Glomerular endothelial cell (primary cell): Measurements from ENCODE around the gene NYAP1. TPM values are rescaled to one million over a fixed set of nuclear protein-coding genes. Genes with fewer than 3 reads are reported as not detected.
A peak's percentile ranks its signal among the peaks of the same experiment; 100 is the strongest.
"Not testable (repeated sequence)": the region's sequence is repeated elsewhere in the genome, so short reads cannot be mapped to it uniquely, and the experiment has no call there.

ENCODE experiments used
- DNase-seq: peaks from one replicate; pipeline ENCODE4 v3.0.0-alpha.2; 2011; ENCODE audit warnings: low read depth, low spot score; ENCODE audit errors: extremely low read depth
- total RNA-seq: library from RNA; depleted of rRNA; stranded (reverse); fragments of >200 nt; gene quantifications from 2 replicates; pipeline ENCODE4 v1.2.3, GENCODE V29; 2015

The NYAP1 gene
- total RNA-seq: 2.5 and 3.6 TPM in 2 replicates

GRCh38 chr7:100483722-100484672 lies at the start of gene NYAP1:
NYAP1 (plus strand) TSS chr7:100483927; CDS start chr7:100485312, 1,385 bp downstream.
- no peak for DNase-seq

- DNase-seq: no peak
Measured at GRCh38 chr7:100434297-100435144, 49.2 kb upstream of the NYAP1 start.

GRCh38 chr7:100435401-100436304 lies 48.1 kb upstream of the NYAP1 start:
- no peak for DNase-seq

DNA sequence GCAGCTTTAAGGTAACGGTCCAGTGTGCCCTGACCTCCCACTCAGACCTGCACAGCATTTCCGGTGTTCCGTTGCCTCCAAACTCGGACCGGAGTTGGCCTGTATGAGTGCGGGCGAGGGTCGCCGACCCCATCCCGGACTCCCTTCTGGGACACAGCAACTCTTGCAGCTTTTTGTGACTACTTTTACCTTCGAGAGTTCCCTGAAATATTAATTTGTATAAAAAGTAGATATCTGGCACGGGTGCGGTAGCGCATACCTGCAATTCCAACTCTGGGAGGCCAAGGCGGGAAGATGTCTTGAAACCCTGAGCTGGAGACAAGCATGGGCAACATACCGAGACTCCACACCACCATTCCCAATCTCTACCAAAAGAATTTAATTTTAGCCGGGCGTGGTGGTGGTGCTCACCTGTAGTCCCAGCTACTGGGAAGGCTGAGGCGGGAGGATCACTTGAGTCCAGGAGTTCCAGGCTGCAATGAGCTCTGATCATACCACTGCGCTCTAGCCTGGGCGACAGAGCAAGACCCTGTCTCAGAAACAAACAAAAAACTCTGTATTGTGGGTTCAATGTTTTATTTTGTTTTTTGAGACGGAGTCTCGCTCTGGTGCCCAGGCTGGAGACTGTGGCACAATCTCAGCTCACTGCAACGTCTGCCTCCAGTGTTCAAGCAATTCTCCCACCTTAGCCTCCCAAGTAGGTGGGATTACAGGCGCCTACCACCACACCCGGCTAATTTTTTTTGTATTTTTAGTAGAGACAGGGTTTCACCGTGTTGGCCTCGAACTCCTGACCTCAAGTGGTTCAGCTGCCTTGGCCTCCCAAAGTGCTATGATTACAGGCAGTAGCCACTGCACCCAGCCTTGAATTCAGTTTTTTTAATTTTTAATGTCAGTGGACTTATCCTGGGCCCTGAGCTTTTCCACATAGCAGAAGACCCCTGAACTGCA lies 46.3 kb upstream of the NYAP1 start:
- no peak for DNase-seq

GRCh38 chr7:100438172-100438571 lies 45.6 kb upstream of the NYAP1 start:
- DNase-seq: no peak

DNA sequence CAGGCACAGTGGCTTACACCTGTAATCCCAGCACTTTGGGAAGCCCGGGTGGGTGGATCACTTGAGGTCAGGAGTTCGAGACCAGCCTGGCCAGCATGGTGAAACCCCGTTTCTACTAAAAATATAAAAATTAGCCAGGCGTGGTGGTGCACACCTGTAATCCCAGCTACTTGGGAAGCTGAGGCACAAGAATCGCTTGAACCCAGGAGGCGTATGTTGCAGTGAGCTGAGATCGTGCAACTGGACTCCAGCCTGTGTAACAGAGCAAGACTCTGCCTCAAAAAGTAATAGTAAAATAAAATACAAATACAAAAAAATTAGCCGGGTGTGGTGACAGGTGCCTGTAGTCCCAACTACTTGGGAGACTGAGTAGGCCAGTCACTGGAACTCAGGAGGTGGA lies 45.0 kb upstream of the NYAP1 start:
- not testable (repeated sequence) for DNase-seq

GRCh38 chr7:100439244-100439643 lies 44.5 kb upstream of the NYAP1 start:
- not testable (repeated sequence) for DNase-seq

DNA sequence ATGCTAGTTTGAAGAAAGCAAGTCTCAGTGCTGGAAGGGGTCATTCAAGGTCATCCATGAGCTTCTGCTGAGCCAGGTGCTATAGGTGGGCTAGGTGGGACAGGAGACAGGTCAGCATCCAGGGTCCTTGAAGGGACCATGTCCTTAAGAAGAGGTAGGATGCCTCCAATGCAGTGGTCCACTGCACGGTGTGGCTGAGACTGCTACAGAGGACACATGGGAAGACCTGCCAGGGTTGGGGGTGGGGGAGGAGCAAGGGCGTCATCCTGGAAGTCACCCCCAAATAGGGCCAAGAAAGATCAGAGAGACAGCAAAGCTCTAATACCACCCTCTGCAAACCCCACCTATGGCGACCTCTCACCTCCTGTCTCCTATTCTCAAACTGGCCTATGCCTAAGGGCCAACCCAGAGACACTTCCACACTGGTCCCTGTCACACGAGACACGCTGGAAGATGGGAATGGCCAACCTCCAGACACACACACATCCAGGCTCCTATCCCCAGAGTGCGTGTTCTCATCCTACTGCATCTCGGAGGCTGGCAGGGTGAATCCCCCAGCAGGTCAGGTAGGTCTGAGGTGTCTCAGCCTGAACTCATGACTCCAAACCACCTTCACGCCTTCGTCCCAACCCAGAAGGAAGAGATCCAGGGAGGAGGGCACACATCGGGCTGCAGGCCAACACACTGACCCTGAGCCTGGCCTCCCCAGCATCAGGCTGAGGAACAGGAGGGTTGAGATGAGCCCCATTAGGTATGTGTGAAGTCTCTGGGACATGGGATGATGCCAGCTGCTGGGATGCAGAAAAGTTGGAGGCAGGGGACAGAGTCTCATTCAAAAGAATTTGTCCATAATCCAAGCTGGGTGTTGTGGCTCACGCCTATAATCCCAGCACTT lies 41.8 kb upstream of the NYAP1 start:
- no peak for DNase-seq

GRCh38 chr7:100443096-100443840 lies 40.5 kb upstream of the NYAP1 start:
- no peak for DNase-seq

- peak; percentile 94 for DNase-seq
Measured at GRCh38 chr7:100444311-100445278, 39.1 kb upstream of the NYAP1 start.

GRCh38 chr7:100446040-100446439 lies 37.7 kb upstream of the NYAP1 start:
- DNase-seq: no peak

GRCh38 chr7:100447363-100447762 lies 36.4 kb upstream of the NYAP1 start:
- DNase-seq: not testable (repeated sequence)

DNA sequence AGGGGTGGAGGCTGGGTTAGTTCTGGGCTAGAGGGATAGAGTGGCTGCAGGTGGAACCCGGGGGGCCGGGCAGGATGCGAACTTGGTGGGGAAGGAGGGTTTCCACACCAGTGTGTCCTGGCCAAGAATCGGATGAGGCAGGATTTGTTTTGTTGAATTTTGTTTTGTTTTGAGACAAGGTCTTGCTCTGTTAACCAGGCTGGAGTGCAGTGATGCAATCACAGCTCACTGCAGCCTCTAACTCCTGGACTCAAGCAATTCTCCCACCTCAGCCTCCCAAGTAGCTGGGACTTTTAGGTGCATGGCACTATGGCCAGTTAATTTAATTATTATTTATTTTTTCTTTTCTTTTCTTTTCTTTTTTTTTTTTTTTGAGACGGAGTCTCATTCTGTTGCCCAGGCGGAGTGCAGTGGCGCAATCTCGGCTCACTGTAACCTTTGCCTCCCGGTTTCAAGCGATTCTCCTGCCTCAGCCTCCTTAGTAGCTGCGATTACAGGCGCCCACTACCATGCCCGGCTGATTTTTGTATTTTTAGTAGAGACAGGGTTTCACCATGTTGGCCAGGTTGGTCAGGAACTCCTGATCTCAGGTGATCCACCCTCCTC lies 34.4 kb upstream of the NYAP1 start:
- DNase-seq: no peak

DNA sequence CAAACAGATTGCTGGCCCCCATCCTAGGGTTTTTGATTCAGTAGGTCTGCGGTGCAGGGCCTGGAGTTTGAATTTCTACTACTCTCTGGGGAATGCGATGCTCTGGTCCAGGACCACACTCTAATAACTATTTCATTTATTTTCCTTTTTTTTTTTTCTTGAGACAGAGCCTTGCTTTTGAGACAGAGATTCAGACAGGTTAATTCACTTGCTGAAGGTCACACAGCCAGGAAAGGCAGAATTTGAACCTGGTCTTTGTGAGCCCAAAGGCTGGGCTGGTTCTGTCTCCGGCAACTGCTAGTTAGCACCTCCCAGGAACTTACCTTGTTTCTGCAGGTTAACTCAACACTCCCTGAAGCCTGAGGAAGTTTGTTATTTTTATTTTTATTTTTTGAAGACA lies 31.2 kb upstream of the NYAP1 start:
- DNase-seq: no peak

GRCh38 chr7:100453854-100454253 lies 29.9 kb upstream of the NYAP1 start:
- not testable (repeated sequence) for DNase-seq

- DNase-seq: no peak
Measured at GRCh38 chr7:100455206-100455605, 28.5 kb upstream of the NYAP1 start.
